ENCODE measurements around the gene PPP4R4. TPM values are rescaled to one million over a fixed set of nuclear protein-coding genes. Genes with fewer than 3 reads are reported as not detected.

The PPP4R4 gene
- total RNA-seq, 1 experiment from 2014 or later, result not detected

DNA sequence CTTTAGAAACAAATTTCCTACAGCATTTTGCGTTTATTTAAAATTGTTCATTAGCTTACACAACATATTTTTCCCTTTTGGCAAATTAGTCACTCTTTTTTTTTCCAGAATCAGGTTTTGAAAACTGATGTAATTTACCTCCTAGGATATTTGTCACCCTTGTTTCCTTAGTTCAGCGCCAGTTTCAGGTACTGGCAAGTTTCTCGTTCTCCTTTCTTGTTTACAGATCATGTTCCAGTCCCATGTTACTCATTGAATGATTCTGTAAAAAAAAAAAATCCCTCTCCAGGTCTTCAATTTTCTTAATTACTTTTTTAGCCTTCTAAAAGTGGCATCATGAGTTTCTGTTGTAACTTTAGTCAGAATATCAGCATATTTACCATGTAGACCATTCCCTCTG lies 2.7 kb downstream of the PPP4R4 start:
- Histone ChIP-seq H3K79me2 (ENCODE audit: low read depth) (no peaks in the 10 kb centered on the region), H3K9me2 (ENCODE audit: insufficient read depth) (no peaks in the 10 kb centered on the region; the same call in 1 of the 2 replicates), H3K4me3 (no peak overlapping the region), H3K36me3 (ENCODE audit: low read depth) (no peaks in the 10 kb centered on the region), H3K4me2 (no peak overlapping the region), H4K20me1 (ENCODE audit: insufficient read depth) (no peaks in the 10 kb centered on the region), H3K27ac (no peak overlapping the region), H3K4me1 (replicated peaks; ENCODE audit: insufficient read depth) (no peaks in the 10 kb centered on the region), H3K9me3 (ENCODE audit: insufficient read depth, low read depth) (no peaks in the 10 kb centered on the region), H3K27me3 (ENCODE audit: insufficient read depth, low read depth) (peaks cover 12% of the 10 kb centered on the region), H3F3A (ENCODE audit: insufficient read depth, low read depth) (no peaks in the 10 kb centered on the region), H2AFZ (no peak overlapping the region)
- no peak for DNase-seq
- CTCF ChIA-PET, result no interaction called here
- TF ChIP-seq, protein P1, sequence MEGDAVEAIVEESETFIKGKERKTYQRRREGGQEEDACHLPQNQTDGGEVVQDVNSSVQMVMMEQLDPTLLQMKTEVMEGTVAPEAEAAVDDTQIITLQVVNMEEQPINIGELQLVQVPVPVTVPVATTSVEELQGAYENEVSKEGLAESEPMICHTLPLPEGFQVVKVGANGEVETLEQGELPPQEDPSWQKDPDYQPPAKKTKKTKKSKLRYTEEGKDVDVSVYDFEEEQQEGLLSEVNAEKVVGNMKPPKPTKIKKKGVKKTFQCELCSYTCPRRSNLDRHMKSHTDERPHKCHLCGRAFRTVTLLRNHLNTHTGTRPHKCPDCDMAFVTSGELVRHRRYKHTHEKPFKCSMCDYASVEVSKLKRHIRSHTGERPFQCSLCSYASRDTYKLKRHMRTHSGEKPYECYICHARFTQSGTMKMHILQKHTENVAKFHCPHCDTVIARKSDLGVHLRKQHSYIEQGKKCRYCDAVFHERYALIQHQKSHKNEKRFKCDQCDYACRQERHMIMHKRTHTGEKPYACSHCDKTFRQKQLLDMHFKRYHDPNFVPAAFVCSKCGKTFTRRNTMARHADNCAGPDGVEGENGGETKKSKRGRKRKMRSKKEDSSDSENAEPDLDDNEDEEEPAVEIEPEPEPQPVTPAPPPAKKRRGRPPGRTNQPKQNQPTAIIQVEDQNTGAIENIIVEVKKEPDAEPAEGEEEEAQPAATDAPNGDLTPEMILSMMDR (conservative IDR thresholded peaks at IDR 0.05), result no peak
- intact Hi-C loops (cut with micrococcal nuclease; ENCODE audit: unreplicated experiment), result no loop called here
- POLR2A ChIA-PET (ENCODE audit: unreplicated experiment), result no interaction called here
- BruUV-seq (replicated peaks), result no TSS peak

DNA sequence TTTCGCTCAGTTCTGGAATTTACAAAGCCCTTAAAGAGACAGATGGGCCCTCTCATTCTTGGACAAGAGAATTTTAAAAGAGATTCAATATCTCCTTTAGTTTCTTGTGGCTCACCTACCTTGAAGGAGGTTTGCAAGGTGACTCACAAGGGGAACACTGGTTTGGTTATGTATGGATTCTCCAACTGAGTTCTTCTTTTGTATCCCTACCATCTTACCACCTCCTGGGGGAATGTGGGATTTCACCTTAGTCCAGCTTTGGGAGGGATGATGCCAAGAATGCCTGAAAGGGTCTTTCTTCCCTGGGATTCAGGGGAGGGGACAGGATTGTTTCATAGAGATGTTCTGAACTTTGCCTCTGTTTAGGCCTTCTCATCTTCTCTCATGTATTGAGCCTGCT lies 3.7 kb downstream of the PPP4R4 start:
- peaks cover 12% of the 10 kb centered on the region for H3K27me3 ChIP-seq (ENCODE audit: insufficient read depth, low read depth)
- no peaks in the 10 kb centered on the region for H3F3A ChIP-seq (ENCODE audit: insufficient read depth, low read depth)
- no peak overlapping the region for H3K4me2 ChIP-seq
- TF ChIP-seq, protein P1 (conservative IDR thresholded peaks at IDR 0.05), result no peak
- TF ChIP-seq EZH2 (IDR thresholded peaks at IDR 0.05; ENCODE audit: low read depth), result no peak
- no peaks in the 10 kb centered on the region for H3K79me2 ChIP-seq (ENCODE audit: low read depth)
- ChIA-PET POLR2A (ENCODE audit: unreplicated experiment) (no interaction called here), CTCF (no interaction called here)
- no TSS peak for BruUV-seq (replicated peaks)
- intact Hi-C loops (cut with micrococcal nuclease; ENCODE audit: unreplicated experiment), result no loop called here
- no peaks in the 10 kb centered on the region for H3K36me3 ChIP-seq (ENCODE audit: low read depth)
- H3K4me1 ChIP-seq (replicated peaks; ENCODE audit: insufficient read depth), result no peaks in the 10 kb centered on the region
- H3K9me2 ChIP-seq (ENCODE audit: insufficient read depth), result no peaks in the 10 kb centered on the region
- DNase-seq, result no peak
- no peaks in the 10 kb centered on the region for H3K9me3 ChIP-seq (ENCODE audit: insufficient read depth, low read depth)
- no peak overlapping the region for H3K27ac ChIP-seq
- H2AFZ ChIP-seq, result no peak overlapping the region
- no peak overlapping the region for H3K4me3 ChIP-seq
- no peaks in the 10 kb centered on the region for H4K20me1 ChIP-seq (ENCODE audit: insufficient read depth)

DNA sequence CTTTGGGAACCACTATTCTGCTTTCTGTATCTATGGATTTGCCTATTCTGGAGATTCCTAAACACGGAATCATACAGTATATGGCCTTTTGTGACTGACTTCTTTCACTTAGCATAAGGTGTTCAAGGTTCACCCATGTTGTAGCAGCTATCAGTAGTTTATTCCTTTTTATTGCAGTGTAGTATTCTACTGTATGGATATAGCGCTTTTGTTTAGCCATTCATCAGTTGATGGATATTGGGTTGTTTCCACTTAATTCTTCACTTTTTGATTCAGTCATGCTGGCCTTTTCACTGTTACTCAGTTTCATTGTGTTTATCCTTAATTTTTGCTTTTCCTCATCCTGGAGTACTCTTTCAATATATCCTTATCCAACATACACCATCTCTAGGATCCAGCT lies 5.1 kb downstream of the PPP4R4 start:
- H3K27me3 ChIP-seq (ENCODE audit: insufficient read depth, low read depth), result peaks cover 12% of the 10 kb centered on the region
- TF ChIP-seq, protein P1 (conservative IDR thresholded peaks at IDR 0.05), result no peak
- no peak for TF ChIP-seq EZH2 (IDR thresholded peaks at IDR 0.05; ENCODE audit: low read depth)
- H3F3A ChIP-seq (ENCODE audit: insufficient read depth, low read depth), result no peaks in the 10 kb centered on the region
- H2AFZ ChIP-seq, result no peak overlapping the region
- no TSS peak for BruUV-seq (replicated peaks)
- no peaks in the 10 kb centered on the region for H3K4me1 ChIP-seq (replicated peaks; ENCODE audit: insufficient read depth)
- H3K9me2 ChIP-seq (ENCODE audit: insufficient read depth), result no peaks in the 10 kb centered on the region
- no peaks in the 10 kb centered on the region for H3K79me2 ChIP-seq (ENCODE audit: low read depth)
- H3K36me3 ChIP-seq (ENCODE audit: low read depth), result no peaks in the 10 kb centered on the region
- H3K4me2 ChIP-seq, result no peak overlapping the region
- H4K20me1 ChIP-seq (ENCODE audit: insufficient read depth), result no peaks in the 10 kb centered on the region
- DNase-seq, result no peak
- ChIA-PET CTCF (no interaction called here), POLR2A (ENCODE audit: unreplicated experiment) (no interaction called here)
- no peak overlapping the region for H3K4me3 ChIP-seq
- no peaks in the 10 kb centered on the region for H3K9me3 ChIP-seq (ENCODE audit: insufficient read depth, low read depth)
- H3K27ac ChIP-seq, result no peak overlapping the region
- intact Hi-C loops (cut with micrococcal nuclease; ENCODE audit: unreplicated experiment), result no loop called here

Measured in PC-9 (cell line).